Measurements from ENCODE around the gene DACH1. TPM values are rescaled to one million over a fixed set of nuclear protein-coding genes. Genes with fewer than 3 reads are reported as not detected.

Gene DACH1
- total and polyA plus RNA-seq, 2 donors (not counting 3 experiments of a cell fraction or from before 2014, with no cell fraction given), result 8.6 to 28.3 TPM

GRCh38 chr13:71829547-71829946, 37.5 kb downstream of the DACH1 start:
- Histone ChIP-seq H3K9me3 (replicated peaks; ENCODE audit: control insufficient read depth, insufficient read depth, low read length) (no peaks in the 10 kb centered on the region), H3K79me2 (ENCODE audit: control insufficient read depth, insufficient read depth, low read length) (no peaks in the 10 kb centered on the region), H3K9ac (replicated peaks; ENCODE audit: extremely low read depth, insufficient read depth, low read length) (no peak overlapping the region), H3K36me3 (ENCODE audit: control insufficient read depth in 2 of 2, extremely low read depth in 1 of 2, insufficient read depth in 2 of 2, low read length in 2 of 2) (no peaks in the 10 kb centered on the region), H3K9me1 (replicated peaks; ENCODE audit: control insufficient read depth, extremely low read depth, insufficient read depth, low read length) (no peaks in the 10 kb centered on the region), H3K4me3 (replicated peaks in 1 of 3; ENCODE audit: insufficient read depth in 1 of 3, low read depth in 1 of 3, low read length in 3 of 3) (no peak overlapping the region), H2AFZ (ENCODE audit: low read depth, low read length) (no peak overlapping the region), H3K4me1 (ENCODE audit: control insufficient read depth, extremely low read depth, insufficient read depth, low read length) (no peaks in the 10 kb centered on the region), H3K4me2 (ENCODE audit: insufficient read depth, low read length) (no peak overlapping the region), H3K27me3 (ENCODE audit: control insufficient read depth in 2 of 2, insufficient read depth in 2 of 2, low read length in 2 of 2) (no peaks in the 10 kb centered on the region), H4K20me1 (replicated peaks; ENCODE audit: control insufficient read depth, extremely low read depth, insufficient read depth, low read length) (no peaks in the 10 kb centered on the region), H3K27ac (ENCODE audit: insufficient read depth, low read depth, low read length) (no peak overlapping the region)
- intact Hi-C loops (cut with micrococcal nuclease), result no loop called here
- FAIRE-seq (no peak), DNase-seq (ENCODE audit: low read depth, low spot score) (no peak)
- ChIA-PET CTCF (no interaction called here), POLR2A (no interaction called here)
- no TSS peak for BruUV-seq (replicated peaks)
- dilution Hi-C loops (cut with MboI; ENCODE audit: extremely low pct_ligation_motif_present, low sequenced_read_pairs), result no loop called here
- TF ChIP-seq FOS (IDR thresholded peaks at IDR 0.05; ENCODE audit: borderline replicate concordance, insufficient read depth, low read length) (no peak), MAX (IDR thresholded peaks at IDR 0.05; ENCODE audit: insufficient read depth, insufficient read length) (no peak), GATA2 (IDR thresholded peaks at IDR 0.05; ENCODE audit: insufficient read depth, insufficient read length, low read depth, low read length) (no peak), JUN (IDR thresholded peaks at IDR 0.05; ENCODE audit: borderline replicate concordance, insufficient read depth, insufficient read length, low read depth) (no peak), POLR2AphosphoS5 (IDR thresholded peaks at IDR 0.05; ENCODE audit: insufficient read depth, low read depth, low read length) (no peak), MYC (IDR thresholded peaks at IDR 0.05; ENCODE audit: low read depth, low read length) (no peak), EZH2 (IDR thresholded peaks at IDR 0.05; ENCODE audit: borderline replicate concordance, low read depth, low read length, severe bottlenecking) (no peak), POLR2A (IDR thresholded peaks at IDR 0.05; ENCODE audit: low read depth, low read length) (no peak)
- TF ChIP-seq, protein P1, sequence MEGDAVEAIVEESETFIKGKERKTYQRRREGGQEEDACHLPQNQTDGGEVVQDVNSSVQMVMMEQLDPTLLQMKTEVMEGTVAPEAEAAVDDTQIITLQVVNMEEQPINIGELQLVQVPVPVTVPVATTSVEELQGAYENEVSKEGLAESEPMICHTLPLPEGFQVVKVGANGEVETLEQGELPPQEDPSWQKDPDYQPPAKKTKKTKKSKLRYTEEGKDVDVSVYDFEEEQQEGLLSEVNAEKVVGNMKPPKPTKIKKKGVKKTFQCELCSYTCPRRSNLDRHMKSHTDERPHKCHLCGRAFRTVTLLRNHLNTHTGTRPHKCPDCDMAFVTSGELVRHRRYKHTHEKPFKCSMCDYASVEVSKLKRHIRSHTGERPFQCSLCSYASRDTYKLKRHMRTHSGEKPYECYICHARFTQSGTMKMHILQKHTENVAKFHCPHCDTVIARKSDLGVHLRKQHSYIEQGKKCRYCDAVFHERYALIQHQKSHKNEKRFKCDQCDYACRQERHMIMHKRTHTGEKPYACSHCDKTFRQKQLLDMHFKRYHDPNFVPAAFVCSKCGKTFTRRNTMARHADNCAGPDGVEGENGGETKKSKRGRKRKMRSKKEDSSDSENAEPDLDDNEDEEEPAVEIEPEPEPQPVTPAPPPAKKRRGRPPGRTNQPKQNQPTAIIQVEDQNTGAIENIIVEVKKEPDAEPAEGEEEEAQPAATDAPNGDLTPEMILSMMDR (IDR thresholded peaks at IDR 0.05; ENCODE audit: extremely low read depth in 1 of 2, insufficient read depth in 1 of 2, low read depth in 1 of 2, low read length in 2 of 2), result no peak

Measured in endothelial cell of umbilical vein (primary cell).